Epithelial cell of proximal tubule (primary cell): Measurements from ENCODE around the gene MCF2L. TPM values are rescaled to one million over a fixed set of nuclear protein-coding genes. Genes with fewer than 3 reads are reported as not detected.

Experiments used
- DNase-seq: peaks from one replicate; pipeline ENCODE4 v3.0.0-alpha.2; 2011; ENCODE audit warnings: low read depth
- H3K4me3 ChIP-seq: 2 replicates; pipeline ENCODE4 v1.5.1; 2011; ENCODE audit warnings: low read depth, mild to moderate bottlenecking, low read length
- total RNA-seq: library from RNA; depleted of rRNA; stranded (reverse); fragments of >200 nt; gene quantifications from 2 replicates; pipeline ENCODE4 v1.2.3, GENCODE V29; 2015
- TF ChIP-seq, protein P1 (sequence below): conservative IDR thresholded peaks from 2 replicates; pipeline ENCODE4 v1.5.1; 2012; ENCODE audit warnings: low read depth, mild to moderate bottlenecking, low read length

MCF2L gene
- total RNA-seq, 1 donor from 2014 or later: 10.8 TPM

- no peak overlapping the region for H3K4me3 ChIP-seq
- TF ChIP-seq, protein P1, sequence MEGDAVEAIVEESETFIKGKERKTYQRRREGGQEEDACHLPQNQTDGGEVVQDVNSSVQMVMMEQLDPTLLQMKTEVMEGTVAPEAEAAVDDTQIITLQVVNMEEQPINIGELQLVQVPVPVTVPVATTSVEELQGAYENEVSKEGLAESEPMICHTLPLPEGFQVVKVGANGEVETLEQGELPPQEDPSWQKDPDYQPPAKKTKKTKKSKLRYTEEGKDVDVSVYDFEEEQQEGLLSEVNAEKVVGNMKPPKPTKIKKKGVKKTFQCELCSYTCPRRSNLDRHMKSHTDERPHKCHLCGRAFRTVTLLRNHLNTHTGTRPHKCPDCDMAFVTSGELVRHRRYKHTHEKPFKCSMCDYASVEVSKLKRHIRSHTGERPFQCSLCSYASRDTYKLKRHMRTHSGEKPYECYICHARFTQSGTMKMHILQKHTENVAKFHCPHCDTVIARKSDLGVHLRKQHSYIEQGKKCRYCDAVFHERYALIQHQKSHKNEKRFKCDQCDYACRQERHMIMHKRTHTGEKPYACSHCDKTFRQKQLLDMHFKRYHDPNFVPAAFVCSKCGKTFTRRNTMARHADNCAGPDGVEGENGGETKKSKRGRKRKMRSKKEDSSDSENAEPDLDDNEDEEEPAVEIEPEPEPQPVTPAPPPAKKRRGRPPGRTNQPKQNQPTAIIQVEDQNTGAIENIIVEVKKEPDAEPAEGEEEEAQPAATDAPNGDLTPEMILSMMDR: no peak
- no peak for DNase-seq
Measured at GRCh38 chr13:112969692-112970338, 801 bp downstream of the MCF2L start.

- TF ChIP-seq, protein P1: no peak
- no peak for DNase-seq
- H3K4me3 ChIP-seq: no peak overlapping the region
Measured at GRCh38 chr13:112970552-112971287, 1.7 kb downstream of the MCF2L start.

DNA sequence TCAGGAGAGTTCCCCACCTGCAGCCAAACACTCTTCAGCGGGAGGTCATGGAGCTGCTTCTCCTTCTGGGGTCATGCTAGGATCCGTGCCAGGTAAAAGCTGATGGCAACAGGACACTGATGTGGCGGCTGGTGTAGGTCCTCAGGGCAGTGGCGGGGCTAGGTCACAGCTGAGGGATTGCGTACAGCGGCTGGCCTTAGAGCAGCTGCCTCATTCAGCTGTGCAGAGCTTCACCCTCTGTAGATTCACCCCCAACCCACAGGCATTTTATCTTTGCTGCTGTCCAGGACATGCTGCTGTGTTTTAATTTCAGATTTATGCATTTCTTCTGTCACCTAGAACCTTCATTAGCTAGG is 2.3 kb downstream of the MCF2L start:
- TF ChIP-seq, protein P1: no peak
- no peak overlapping the region for H3K4me3 ChIP-seq
- DNase-seq: no peak

DNA sequence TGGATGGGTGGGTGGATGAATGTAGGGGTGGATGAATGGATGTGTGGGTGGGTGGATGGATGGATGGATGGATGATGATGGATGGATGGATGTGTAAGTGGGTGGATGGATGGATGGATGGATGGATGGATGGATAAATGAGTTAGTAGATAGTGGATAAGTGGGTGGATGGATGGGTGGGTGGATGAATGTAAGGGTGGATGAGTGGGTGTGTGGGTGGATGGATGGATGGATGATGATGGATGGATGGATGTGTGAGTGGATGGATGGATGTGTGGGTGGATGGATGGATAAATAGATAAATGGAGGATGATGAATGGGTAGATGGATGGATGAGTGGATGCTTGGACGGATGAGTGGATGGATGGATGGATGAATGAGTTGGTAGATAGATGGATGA is 3.2 kb downstream of the MCF2L start:
- TF ChIP-seq, protein P1: no peak
- DNase-seq: no peak
- H3K4me3 ChIP-seq: no peak overlapping the region

DNA sequence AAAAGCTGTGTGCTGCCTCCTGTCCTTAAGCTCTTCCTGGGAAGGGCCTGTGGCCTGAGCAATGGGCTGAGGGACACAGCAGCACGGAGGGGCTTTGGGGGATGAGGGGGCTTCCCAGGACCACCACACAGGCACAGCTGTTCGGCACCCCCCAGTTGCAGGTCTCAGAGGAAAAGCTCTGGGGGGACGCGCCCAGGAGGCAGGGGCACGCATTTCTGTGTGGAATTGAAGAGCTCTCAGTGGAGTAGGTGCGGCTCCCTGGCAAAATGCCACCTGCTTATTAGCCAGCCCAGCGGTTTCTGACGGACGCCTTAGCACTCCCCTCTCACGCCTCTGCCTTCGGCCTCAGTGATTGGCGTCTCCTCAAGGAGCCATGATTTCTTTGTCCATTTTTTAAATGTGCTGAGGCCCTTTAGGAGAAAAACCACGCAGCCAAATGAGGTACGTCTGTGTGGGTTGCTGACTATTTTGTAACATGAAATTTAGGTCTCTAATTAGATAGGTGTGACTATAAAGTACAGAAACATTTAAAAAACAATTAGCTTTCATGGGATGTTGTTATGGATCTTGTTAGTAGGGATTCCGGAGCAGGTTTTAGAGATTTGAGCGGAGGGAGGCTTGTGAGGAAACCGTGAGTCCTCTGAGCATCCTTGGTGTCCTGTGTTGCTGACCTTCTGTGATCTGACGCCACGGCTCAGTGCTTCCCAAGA is 4.0 kb downstream of the MCF2L start:
- no peak overlapping the region for H3K4me3 ChIP-seq
- TF ChIP-seq, protein P1: no peak
- no peak for DNase-seq

DNA sequence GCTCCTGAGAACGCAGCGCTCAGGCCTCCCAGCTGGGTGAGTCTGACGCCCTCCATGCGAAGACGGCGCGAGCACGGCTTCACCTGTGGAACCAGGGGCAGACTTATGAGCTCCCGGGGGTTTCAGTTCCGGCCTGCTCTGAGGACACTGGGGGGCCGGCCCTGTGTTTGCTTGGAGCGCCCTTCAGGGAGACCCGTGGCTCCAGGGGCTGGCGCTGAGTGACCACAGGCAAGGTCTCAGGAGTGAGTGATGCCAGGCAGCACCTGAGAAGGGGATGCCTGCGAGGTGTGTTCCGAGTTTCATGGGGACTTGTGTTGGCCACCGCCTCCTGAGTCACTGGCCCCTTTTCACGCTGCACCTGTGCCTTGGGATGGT is 4.5 kb downstream of the MCF2L start:
- no peak for DNase-seq
- no peak overlapping the region for H3K4me3 ChIP-seq
- TF ChIP-seq, protein P1: no peak
